ENCODE results near the gene ACSL5. TPM values are rescaled to one million over a fixed set of nuclear protein-coding genes. Genes with fewer than 3 reads are reported as not detected.

ACSL5 gene
- polyA plus RNA-seq, 1 of the 3 experiments (the other 2 are of a cell fraction), result 0.08 TPM

DNA sequence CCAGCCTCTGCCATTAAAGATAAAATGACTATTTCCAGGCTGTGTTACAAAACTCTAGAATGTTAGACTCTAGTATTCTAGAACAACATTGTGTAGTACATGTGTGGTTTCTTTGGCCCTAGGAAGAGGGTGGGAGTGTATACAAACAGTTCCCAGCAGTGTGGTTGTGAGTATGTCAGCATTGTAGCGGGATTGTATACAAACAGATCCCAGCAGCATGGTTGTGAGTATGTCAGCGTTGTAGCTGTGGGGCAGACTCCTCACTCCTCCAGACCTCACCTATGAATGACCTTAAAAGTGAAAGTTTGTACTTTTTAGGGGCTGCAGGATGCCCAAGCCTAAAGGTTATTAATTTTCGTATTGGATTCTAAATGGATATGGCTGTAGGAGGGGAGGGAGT lies 6.9 kb upstream of the ACSL5 start (continued):
- TF ChIP-seq, protein P1, sequence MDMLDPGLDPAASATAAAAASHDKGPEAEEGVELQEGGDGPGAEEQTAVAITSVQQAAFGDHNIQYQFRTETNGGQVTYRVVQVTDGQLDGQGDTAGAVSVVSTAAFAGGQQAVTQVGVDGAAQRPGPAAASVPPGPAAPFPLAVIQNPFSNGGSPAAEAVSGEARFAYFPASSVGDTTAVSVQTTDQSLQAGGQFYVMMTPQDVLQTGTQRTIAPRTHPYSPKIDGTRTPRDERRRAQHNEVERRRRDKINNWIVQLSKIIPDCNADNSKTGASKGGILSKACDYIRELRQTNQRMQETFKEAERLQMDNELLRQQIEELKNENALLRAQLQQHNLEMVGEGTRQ (IDR thresholded peaks at IDR 0.05; ENCODE audit: borderline replicate concordance, low read depth, low read length), result no peak
- TF ChIP-seq, protein P2, sequence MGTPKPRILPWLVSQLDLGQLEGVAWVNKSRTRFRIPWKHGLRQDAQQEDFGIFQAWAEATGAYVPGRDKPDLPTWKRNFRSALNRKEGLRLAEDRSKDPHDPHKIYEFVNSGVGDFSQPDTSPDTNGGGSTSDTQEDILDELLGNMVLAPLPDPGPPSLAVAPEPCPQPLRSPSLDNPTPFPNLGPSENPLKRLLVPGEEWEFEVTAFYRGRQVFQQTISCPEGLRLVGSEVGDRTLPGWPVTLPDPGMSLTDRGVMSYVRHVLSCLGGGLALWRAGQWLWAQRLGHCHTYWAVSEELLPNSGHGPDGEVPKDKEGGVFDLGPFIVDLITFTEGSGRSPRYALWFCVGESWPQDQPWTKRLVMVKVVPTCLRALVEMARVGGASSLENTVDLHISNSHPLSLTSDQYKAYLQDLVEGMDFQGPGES (IDR thresholded peaks at IDR 0.05; ENCODE audit: low read depth, low read length), result no peak
- TF ChIP-seq SIN3A (IDR thresholded peaks at IDR 0.05; ENCODE audit: borderline replicate concordance, low read depth, low read length) (no peak), ELF1 (IDR thresholded peaks at IDR 0.05) (no peak), RXRA (IDR thresholded peaks at IDR 0.05; ENCODE audit: borderline replicate concordance, low read depth) (no peak), TEAD4 (IDR thresholded peaks at IDR 0.05; ENCODE audit: borderline replicate concordance, insufficient read depth) (no peak), TAF1 (IDR thresholded peaks at IDR 0.05; ENCODE audit: borderline replicate concordance, low read depth, low read length) (no peak)
- TF ChIP-seq, protein P3, sequence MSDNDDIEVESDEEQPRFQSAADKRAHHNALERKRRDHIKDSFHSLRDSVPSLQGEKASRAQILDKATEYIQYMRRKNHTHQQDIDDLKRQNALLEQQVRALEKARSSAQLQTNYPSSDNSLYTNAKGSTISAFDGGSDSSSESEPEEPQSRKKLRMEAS (IDR thresholded peaks at IDR 0.05; ENCODE audit: low read depth), result no peak
- TF ChIP-seq, protein P4, sequence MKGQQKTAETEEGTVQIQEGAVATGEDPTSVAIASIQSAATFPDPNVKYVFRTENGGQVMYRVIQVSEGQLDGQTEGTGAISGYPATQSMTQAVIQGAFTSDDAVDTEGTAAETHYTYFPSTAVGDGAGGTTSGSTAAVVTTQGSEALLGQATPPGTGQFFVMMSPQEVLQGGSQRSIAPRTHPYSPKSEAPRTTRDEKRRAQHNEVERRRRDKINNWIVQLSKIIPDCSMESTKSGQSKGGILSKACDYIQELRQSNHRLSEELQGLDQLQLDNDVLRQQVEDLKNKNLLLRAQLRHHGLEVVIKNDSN (IDR thresholded peaks at IDR 0.05; ENCODE audit: borderline replicate concordance, low read depth), result no peak

DNA sequence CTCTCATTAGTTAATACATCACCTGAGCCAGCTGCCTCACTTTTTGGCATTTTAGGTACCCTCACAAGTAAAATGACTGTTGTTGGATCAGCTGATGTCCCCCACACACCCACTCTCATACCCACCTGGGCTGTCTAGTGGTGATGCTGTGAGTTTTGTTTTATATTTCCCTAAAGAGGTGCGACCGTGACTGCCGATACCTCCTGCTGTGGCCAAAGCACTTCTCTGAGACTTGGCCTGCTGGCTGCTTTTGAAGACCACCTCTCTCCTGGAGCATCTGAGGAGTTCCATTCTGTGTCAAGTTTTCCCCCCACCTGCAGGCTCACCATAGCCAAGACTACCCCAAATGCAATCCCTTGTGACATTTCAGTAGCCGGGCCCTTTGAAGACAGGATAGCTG lies 6.4 kb upstream of the ACSL5 start:
- no peaks in the 10 kb centered on the region for H3K79me2 ChIP-seq (ENCODE audit: insufficient read depth)
- no peaks in the 10 kb centered on the region for H4K20me1 ChIP-seq (ENCODE audit: insufficient read depth)
- no peak for DNase-seq
- ChIA-PET CTCF (no interaction called here), POLR2A (no interaction called here)
- no peaks in the 10 kb centered on the region for H3K9me3 ChIP-seq
- no peak overlapping the region for H3K4me2 ChIP-seq
- H3K36me3 ChIP-seq (replicated peaks in 1 of 2; ENCODE audit: control insufficient read depth in 1 of 2, insufficient read depth in 2 of 2, low read length in 1 of 2), result no peaks in the 10 kb centered on the region
- no peak overlapping the region for H3K27ac ChIP-seq (ENCODE audit: low read depth in 2 of 2, low read length in 1 of 2)
- H2AFZ ChIP-seq (ENCODE audit: low read depth), result no peak overlapping the region
- H3K4me3 ChIP-seq (ENCODE audit: low read depth in 2 of 2, low read length in 1 of 2), result no peak overlapping the region
- no peaks in the 10 kb centered on the region for H3K27me3 ChIP-seq (ENCODE audit: insufficient read depth)
- no peak overlapping the region for H3K9ac ChIP-seq
- no peaks in the 10 kb centered on the region for H3F3A ChIP-seq (replicated peaks; ENCODE audit: insufficient read depth)
- no peaks in the 10 kb centered on the region for H3K9me2 ChIP-seq
- no peak for TF ChIP-seq MEF2A (IDR thresholded peaks at IDR 0.05; ENCODE audit: borderline replicate concordance, low read depth)
- TF ChIP-seq, protein P1 (IDR thresholded peaks at IDR 0.05; ENCODE audit: borderline replicate concordance, low read depth, low read length), result no peak
- TF ChIP-seq, protein P4 (IDR thresholded peaks at IDR 0.05; ENCODE audit: borderline replicate concordance, low read depth), result no peak
- no peak for TF ChIP-seq TEAD4 (IDR thresholded peaks at IDR 0.05; ENCODE audit: borderline replicate concordance, insufficient read depth)
- H3K4me1 ChIP-seq (ENCODE audit: control insufficient read depth in 1 of 2, insufficient read depth in 2 of 2, low read depth in 1 of 2, low read length in 1 of 2), result no peaks in the 10 kb centered on the region
- 87% methylated on average over 3 of the region's 4 CpGs for WGBS (ENCODE audit: low lambda C conversion rate)
